HepG2 (cell line): ENCODE results near the gene CCS. TPM values are rescaled to one million over a fixed set of nuclear protein-coding genes. Genes with fewer than 3 reads are reported as not detected.

Source experiments
- ASH2L ChIP-seq: fragments of 300-600, 200-600 bp; sonication (generic); IDR thresholded peaks from 2 replicates; pipeline ENCODE4 v1.7.0; 2017; ENCODE audit warnings: low read depth, mild to moderate bottlenecking, moderate library complexity, mixed read lengths, low read length; ENCODE audit not compliant: insufficient read length
- BCL6 ChIP-seq: IDR thresholded peaks from 2 replicates; pipeline ENCODE4 v1.6.1; 2016; ENCODE audit warnings: missing genetic modification reagents, missing compliant biosample characterization
- ETV6 ChIP-seq: sonication (generic); formaldehyde crosslinking; conservative IDR thresholded peaks from 2 replicates; pipeline ENCODE4 v1.4.0; 2020; ENCODE audit warnings: missing genetic modification reagents
- HDAC2 ChIP-seq: sonication (generic); formaldehyde crosslinking; IDR thresholded peaks from 2 replicates; pipeline ENCODE4 v1.4.0; 2020; ENCODE audit warnings: missing genetic modification reagents
- MAZ ChIP-seq, 2 experiments: sonication (generic) in 1 of 2; formaldehyde crosslinking in 1 of 2; IDR thresholded peaks; 2 replicates each; pipeline versions ENCODE4 v1.5.0 to v1.6.1; 2012 to 2020; ENCODE audit warnings: low read depth in 2 of 2, mild to moderate bottlenecking in 2 of 2, borderline replicate concordance in 1 of 2, improper control_type of control experiment in 1 of 2, low read length in 1 of 2, missing genetic modification reagents in 1 of 2, moderate library complexity in 1 of 2
- NCOA2 ChIP-seq: sonication (generic); formaldehyde crosslinking; IDR thresholded peaks from 2 replicates; pipeline ENCODE4 v1.8.0; 2022; ENCODE audit warnings: inconsistent platforms
- SIN3A ChIP-seq: IDR thresholded peaks from 2 replicates; pipeline ENCODE4 v1.6.1; 2011; ENCODE audit warnings: low read depth, mild to moderate bottlenecking, control low read depth, low read length, borderline replicate concordance
- SMAD1 ChIP-seq: sonication (generic); formaldehyde crosslinking; IDR thresholded peaks from 2 replicates; pipeline ENCODE4 v1.4.0; 2020; ENCODE audit warnings: missing genetic modification reagents, low read depth, mild to moderate bottlenecking, borderline replicate concordance
- SOX5 ChIP-seq: IDR thresholded peaks from 2 replicates; pipeline ENCODE4 v1.6.1; 2016; ENCODE audit warnings: borderline replicate concordance
- ZMYM2 ChIP-seq: sonication (generic); formaldehyde crosslinking; IDR thresholded peaks from 2 replicates; pipeline ENCODE4 v1.8.0; 2022; ENCODE audit warnings: mild to moderate bottlenecking, missing genetic modification reagents
- ZNF563 ChIP-seq: sonication (generic); formaldehyde crosslinking; IDR thresholded peaks from 2 replicates; pipeline ENCODE4 v1.8.0; 2022; ENCODE audit warnings: mild to moderate bottlenecking, moderate library complexity, missing genetic modification reagents
- ZNF574 ChIP-seq: sonication (generic); formaldehyde crosslinking; IDR thresholded peaks from 2 replicates; pipeline ENCODE4 v1.4.0; 2020; ENCODE audit warnings: missing genetic modification reagents
- ZNF598 ChIP-seq: sonication (generic); formaldehyde crosslinking; IDR thresholded peaks from 2 replicates; pipeline ENCODE4 v1.5.1; 2020; ENCODE audit warnings: mild to moderate bottlenecking, missing genetic modification reagents, borderline replicate concordance
- ZNF687 ChIP-seq: sonication (generic); formaldehyde crosslinking; IDR thresholded peaks from 2 replicates; pipeline ENCODE4 v1.5.1; 2020; ENCODE audit warnings: mild to moderate bottlenecking, missing genetic modification reagents, moderate library complexity
- polyA plus RNA-seq, 8 experiments: library from polyadenylated mRNA; depleted of rRNA in 3 of 8; stranded (reverse) in 7 of 8; unstranded in 1 of 8; fragments of >200 nt; fragmentation: Illumina TruSeq in 4 of 8; extraction: Trizol in 4 of 8; gene quantifications; 2 replicates each; pipeline versions ENCODE4 v1.2.1 to v1.2.3, GENCODE V29; 2011 to 2016; ENCODE audit warnings: low read depth in 4 of 8, missing spikeins in 1 of 8, mixed read lengths in 1 of 8; ENCODE audit not compliant: insufficient read depth in 1 of 8
- total RNA-seq, 5 experiments: library from RNA; depleted of rRNA; stranded (reverse); fragments of >200 nt; fragmentation: Illumina TruSeq; extraction: Trizol; gene quantifications; 2 replicates each; pipeline ENCODE4 v1.2.3, GENCODE V29; 2016; ENCODE audit warnings: low read depth in 1 of 5
- TF ChIP-seq, protein P1 (sequence below): sonication (generic); formaldehyde crosslinking; IDR thresholded peaks from 2 replicates; pipeline ENCODE4 v1.4.0; 2020; ENCODE audit warnings: missing genetic modification reagents, borderline replicate concordance
- TF ChIP-seq, protein P2 (sequence below): sonication (generic); formaldehyde crosslinking; IDR thresholded peaks from 2 replicates; pipeline ENCODE4 v1.4.0; 2020; ENCODE audit warnings: low read depth, mild to moderate bottlenecking, missing genetic modification reagents

CCS gene
- total and polyA plus RNA-seq, 2 of the 13 experiments (the other 11 are each of a cell fraction or from before 2014, with no cell fraction given), result 25.4 to 44.6 TPM

DNA sequence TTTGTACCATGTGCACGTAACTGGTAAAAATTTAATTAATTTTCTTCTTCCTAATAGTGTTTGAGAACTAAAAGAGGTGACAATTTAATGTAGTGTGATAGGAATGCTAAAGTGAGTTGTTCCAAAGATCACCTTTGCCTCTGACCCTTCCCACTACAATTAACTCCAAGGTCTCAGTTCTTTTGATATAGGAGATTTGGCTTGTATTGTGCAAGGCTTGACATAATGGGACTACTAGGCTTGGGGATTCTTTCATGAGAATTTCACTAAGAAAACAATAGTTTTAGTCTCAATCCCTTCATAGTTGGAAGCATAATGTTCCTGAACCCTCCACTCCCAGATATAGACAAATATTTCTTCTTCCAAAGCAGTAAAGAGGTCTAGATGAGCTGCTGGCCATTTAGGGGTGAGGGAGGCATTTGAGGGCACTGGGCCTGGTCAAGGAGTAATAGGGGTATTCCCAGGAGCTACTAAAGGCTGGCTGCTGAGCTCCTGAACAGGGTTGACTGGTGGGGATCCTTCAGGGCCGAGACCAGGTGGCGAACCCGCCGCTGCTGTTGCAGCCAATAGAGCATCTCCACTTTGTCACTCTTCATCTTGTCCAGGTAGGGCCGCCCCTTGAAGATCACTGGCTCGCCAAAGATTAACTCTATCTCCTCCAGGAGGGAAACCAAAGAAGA is 2.8 kb upstream of the CCS start (continued):
- TF ChIP-seq ETV6 (CRISPR knock-in tag), result no peak
- peak; percentile 59; the same call in 1 of the 2 replicates for TF ChIP-seq NCOA2 (CRISPR knock-in tag)
- TF ChIP-seq SOX5 (CRISPR knock-in tag), result peak; percentile 76; the same call in 1 of the 2 replicates
- TF ChIP-seq SIN3A, result no peak
- no peak for TF ChIP-seq MAZ (IDR thresholded peaks at IDR 0.05; ENCODE audit: borderline replicate concordance, low read depth, low read length)
- no peak for TF ChIP-seq MAZ (CRISPR knock-in tag; IDR thresholded peaks at IDR 0.05; ENCODE audit: low read depth)
- TF ChIP-seq BCL6 (CRISPR knock-in tag), result 0 out of 2 replicates have a peak, but pooled peaks have one; percentile 44
- peak; percentile 28; the same call in 1 of the 2 replicates for TF ChIP-seq HDAC2 (CRISPR knock-in tag)
- no peak for TF ChIP-seq ZMYM2
- TF ChIP-seq ZNF598 (CRISPR knock-in tag), result no peak
- TF ChIP-seq ZNF687 (CRISPR knock-in tag), result peak; percentile 25; the same call in 1 of the 2 replicates
- TF ChIP-seq, protein P1, sequence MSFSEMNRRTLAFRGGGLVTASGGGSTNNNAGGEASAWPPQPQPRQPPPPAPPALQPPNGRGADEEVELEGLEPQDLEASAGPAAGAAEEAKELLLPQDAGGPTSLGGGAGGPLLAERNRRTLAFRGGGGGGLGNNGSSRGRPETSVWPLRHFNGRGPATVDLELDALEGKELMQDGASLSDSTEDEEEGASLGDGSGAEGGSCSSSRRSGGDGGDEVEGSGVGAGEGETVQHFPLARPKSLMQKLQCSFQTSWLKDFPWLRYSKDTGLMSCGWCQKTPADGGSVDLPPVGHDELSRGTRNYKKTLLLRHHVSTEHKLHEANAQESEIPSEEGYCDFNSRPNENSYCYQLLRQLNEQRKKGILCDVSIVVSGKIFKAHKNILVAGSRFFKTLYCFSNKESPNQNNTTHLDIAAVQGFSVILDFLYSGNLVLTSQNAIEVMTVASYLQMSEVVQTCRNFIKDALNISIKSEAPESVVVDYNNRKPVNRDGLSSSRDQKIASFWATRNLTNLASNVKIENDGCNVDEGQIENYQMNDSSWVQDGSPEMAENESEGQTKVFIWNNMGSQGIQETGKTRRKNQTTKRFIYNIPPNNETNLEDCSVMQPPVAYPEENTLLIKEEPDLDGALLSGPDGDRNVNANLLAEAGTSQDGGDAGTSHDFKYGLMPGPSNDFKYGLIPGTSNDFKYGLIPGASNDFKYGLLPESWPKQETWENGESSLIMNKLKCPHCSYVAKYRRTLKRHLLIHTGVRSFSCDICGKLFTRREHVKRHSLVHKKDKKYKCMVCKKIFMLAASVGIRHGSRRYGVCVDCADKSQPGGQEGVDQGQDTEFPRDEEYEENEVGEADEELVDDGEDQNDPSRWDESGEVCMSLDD (CRISPR knock-in tag), result no peak
- no peak for TF ChIP-seq ASH2L
- TF ChIP-seq ZNF563 (CRISPR knock-in tag), result no peak
- TF ChIP-seq, protein P2, sequence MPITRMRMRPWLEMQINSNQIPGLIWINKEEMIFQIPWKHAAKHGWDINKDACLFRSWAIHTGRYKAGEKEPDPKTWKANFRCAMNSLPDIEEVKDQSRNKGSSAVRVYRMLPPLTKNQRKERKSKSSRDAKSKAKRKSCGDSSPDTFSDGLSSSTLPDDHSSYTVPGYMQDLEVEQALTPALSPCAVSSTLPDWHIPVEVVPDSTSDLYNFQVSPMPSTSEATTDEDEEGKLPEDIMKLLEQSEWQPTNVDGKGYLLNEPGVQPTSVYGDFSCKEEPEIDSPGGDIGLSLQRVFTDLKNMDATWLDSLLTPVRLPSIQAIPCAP (CRISPR knock-in tag), result no peak
- no peak for TF ChIP-seq SMAD1 (CRISPR knock-in tag)
- TF ChIP-seq ZNF574, result 0 out of 2 replicates have a peak, but pooled peaks have one; percentile 3
